HG03442 (cell line): Measurements from ENCODE around the gene PROS1.
"Not testable (repeated sequence)": the region's sequence is repeated elsewhere in the genome, so short reads cannot be mapped to it uniquely, and the experiment has no call there.

Experiments used
- ATAC-seq: cut with Tn5 transposase; IDR thresholded peaks from one replicate; pipeline ENCODE4 v1.9.1; 2021; ENCODE audit warnings: mild to moderate bottlenecking, moderate library complexity; ENCODE audit not compliant: unreplicated experiment

Gene PROS1

GRCh38 chr3:93904568-93904967 is 69.1 kb downstream of the PROS1 start:
- ATAC-seq, result no peak

DNA sequence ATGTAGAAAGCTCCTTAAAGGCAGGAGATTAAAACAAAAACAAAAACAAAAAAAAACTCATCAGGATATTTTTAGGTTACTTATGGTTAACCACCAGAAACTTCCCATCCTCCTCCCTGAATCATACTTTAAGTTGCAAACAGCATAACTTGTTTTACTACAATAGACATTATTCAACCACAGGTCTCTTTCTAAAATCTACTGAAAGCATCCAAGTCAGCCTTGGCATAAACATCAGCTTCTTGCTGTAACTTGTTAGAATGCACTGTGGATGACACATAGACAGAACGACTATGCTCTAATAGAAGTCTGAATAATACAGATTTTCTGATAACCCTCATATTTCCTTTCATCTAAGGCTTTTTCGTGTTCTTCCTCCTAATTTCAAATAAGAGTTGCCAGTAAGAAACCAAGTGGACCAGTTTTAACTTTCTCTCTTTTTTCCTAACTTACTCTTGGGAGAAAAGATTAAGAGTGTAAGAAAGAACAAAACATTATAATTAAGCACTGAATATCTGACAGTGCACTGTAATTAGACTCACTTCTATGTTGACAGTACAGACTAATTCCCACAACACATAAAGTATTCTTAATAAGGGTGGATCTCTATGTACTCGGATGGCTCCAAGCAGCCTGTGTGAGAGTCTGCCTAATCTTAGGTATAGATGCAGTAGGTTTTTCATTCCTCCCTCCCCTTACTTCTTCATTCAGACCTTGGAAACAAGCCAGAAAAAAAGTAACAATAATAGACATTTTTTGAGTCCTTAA is 95.3 kb downstream of the PROS1 start:
- not testable (repeated sequence) for ATAC-seq

DNA sequence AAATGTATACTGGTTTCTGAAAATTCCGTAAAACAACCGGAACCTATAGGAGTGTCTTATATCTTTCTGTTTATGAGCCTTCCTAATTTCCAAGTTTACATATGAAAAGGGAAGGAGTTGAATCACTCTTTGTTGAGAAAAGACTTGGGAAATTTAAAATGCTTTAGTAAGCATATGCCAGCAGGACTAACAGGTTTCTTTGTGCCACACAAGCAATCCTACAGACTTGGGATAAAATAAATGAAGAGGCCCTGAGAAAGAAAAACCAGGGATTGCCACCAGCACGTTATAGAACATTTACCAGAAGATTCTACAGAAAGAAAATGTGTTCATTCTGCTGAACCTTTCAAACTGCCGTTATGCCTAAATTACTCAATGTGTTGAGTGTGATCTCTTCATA is 96.3 kb downstream of the PROS1 start:
- not testable (repeated sequence) for ATAC-seq

DNA sequence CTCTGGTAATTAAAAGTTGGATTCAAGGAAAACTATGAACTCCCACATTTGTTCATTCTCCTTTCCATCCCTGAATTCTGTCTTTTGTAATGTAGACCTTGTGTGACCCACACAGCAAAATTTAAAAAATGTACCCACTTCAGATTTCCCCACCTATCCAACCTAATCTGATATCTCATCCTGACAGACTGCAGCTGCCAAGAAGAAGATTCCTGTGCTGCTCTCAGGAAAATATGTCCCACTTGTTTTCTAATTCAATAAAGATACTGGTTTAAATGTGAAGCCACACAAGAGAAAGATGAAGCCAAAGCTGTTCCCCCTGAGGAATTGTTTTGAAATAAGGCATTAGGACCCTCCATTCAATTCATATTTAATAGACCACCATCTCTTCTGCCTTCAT is 100.3 kb downstream of the PROS1 start:
- ATAC-seq, result not testable (repeated sequence)

DNA sequence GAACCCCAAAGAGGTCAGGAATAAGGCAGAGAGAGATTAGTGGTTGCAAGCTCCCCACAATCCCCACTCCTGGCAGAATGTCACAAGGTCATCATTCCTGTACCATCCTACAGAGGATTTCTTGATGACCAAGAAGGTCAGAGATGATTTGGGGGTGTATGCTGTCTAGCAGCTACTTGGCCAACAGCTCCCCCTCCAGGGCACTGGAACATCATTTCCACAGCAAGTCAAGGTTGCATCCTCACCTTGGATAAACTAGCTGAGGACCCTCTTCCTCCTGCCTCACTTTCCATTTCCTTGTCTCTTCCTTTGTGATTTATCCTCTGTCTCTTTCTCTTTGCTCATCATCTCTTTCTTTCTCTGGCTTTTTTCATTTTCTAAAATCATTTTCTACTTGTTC is 106.3 kb downstream of the PROS1 start:
- no peak for ATAC-seq

DNA sequence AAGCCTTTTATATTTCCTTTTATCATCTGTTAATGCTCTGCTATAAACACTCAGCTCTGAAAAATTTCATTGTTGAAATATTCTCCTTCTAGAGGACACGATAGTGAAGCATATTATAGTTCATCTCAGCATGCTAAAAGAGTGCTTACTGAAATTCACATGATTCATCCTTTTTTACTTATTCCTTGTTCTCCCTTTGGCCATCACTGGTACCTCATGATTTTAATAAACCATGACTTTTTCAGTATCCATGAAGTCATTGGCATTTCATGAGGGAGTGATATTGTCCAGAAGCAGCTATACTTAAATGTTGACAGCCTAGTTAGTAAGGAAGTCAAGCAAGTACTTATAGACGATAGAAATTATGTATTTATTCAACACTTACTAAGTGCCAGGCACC is 112.7 kb downstream of the PROS1 start:
- ATAC-seq, result no peak

DNA sequence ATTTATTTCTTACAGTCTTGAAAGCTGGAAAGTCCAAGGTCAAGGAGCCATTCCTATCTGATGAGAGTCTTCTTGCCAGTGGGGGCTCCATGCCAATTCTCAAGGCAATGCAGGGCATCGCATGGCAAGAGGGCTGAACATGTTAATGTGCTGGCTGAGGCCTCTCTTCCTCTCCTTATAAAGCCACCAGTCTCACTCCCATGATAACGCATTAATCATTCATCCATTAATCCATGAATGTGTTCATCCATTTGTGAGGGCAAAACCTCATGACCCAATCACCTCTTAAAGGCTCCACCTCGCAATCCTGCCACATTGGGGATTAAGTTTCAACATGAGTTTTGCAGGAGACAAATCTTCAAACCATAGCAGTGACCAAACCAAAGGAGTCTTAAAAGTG is 118.3 kb downstream of the PROS1 start:
- ATAC-seq, result no peak

GRCh38 chr3:93852228-93852627 is 121.5 kb downstream of the PROS1 start:
- not testable (repeated sequence) for ATAC-seq

DNA sequence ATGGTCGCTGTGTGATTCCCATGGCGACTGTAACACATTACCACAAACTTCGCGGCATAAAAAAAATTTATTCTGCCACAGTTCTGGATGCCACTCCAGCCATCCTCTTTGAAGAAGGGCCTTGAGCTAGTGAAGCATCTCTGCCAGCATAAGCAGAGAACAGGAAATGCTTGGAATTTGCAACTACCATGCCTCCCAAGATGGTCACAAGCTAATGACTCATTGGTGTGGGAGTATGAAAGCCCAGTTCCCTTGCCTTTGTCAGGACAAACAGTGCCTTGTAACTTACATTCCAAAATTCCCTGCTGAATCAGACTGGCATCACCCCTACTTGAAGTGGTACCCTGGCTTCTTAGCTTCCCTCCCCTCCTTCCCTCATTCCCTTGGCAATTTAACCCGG is 129.7 kb downstream of the PROS1 start:
- no peak for ATAC-seq

DNA sequence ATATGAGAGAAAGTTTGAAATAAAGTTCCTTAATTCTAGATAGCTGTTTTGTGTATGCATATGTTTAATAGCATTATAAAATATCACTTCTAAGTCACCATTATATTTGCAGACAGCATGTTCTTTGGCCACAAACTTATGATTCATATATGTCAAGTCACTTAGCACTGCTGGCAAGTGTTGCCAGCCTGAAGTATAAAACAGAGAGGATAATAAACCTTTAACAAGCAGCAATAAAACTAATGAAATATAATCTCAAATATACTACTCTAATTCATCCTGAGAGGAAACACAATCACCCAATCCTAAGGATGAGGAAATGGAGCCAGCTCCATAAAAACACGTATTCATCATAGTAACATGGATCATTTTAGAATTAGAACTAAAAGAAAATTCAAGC is 134.5 kb downstream of the PROS1 start:
- not testable (repeated sequence) for ATAC-seq
